Keratinocyte (primary cell): ENCODE results near the gene EGFLAM. TPM values are rescaled to one million over a fixed set of nuclear protein-coding genes. Genes with fewer than 3 reads are reported as not detected.

Experiments used
- DNase-seq: peaks from one replicate; pipeline ENCODE4 v3.0.0-alpha.2; 2011; ENCODE audit warnings: low read depth, missing footprints, low spot score
- FAIRE-seq: peaks from 2 replicates; lab custom pipeline; 2011; peaks lifted over from hg19 to GRCh38; lab: Jason Lieb, UNC
- H2AFZ ChIP-seq: 2 replicates; pipeline ENCODE4 v1.6.0; 2012; ENCODE audit warnings: low read length, control low read depth, inconsistent platforms; ENCODE audit not compliant: control insufficient read depth
- H3K27ac ChIP-seq: 2 replicates; pipeline ENCODE4 v1.5.1; 2011; ENCODE audit warnings: low read length; ENCODE audit not compliant: control insufficient read depth, insufficient read depth
- H3K27me3 ChIP-seq: 3 replicates; pipeline ENCODE4 v1.6.0; 2011; ENCODE audit warnings: low read length; ENCODE audit not compliant: control insufficient read depth, insufficient read depth; ENCODE audit errors: extremely low read depth
- H3K36me3 ChIP-seq, 2 experiments: 2 replicates in 1 of 2; 3 replicates in 1 of 2; pipeline ENCODE4 v1.5.1; 2011; ENCODE audit warnings: low read length in 2 of 2, mild to moderate bottlenecking in 1 of 2; ENCODE audit not compliant: control insufficient read depth in 2 of 2, insufficient read depth in 2 of 2; ENCODE audit errors: extremely low read depth in 1 of 2
- H3K4me1 ChIP-seq: 3 replicates; pipeline ENCODE4 v1.5.1; 2011; ENCODE audit warnings: low read length; ENCODE audit not compliant: control insufficient read depth, insufficient read depth; ENCODE audit errors: extremely low read depth
- H3K4me2 ChIP-seq: 3 replicates; pipeline ENCODE4 v1.6.0; 2011; ENCODE audit warnings: low read depth, low read length; ENCODE audit not compliant: control insufficient read depth, insufficient read depth; ENCODE audit errors: extremely low read depth
- H3K4me3 ChIP-seq, 3 experiments: fragments of 200-600 bp in 1 of 3; sonication (generic) in 1 of 3; 2 replicates in 2 of 3; 3 replicates in 1 of 3; pipeline ENCODE4 v1.5.1; 2011 to 2016; ENCODE audit warnings: low read length in 3 of 3, mild to moderate bottlenecking in 3 of 3, control low read depth in 2 of 3, inconsistent platforms in 1 of 3, low read depth in 1 of 3, mixed read lengths in 1 of 3, mixed run types in 1 of 3, moderate library complexity in 1 of 3; ENCODE audit not compliant: control insufficient read depth in 2 of 3, insufficient read depth in 2 of 3; ENCODE audit errors: extremely low read depth in 1 of 3
- H3K79me2 ChIP-seq: 2 replicates; pipeline ENCODE4 v1.6.0; 2012; ENCODE audit warnings: low read length; ENCODE audit not compliant: control insufficient read depth, insufficient read depth
- H3K9ac ChIP-seq: 3 replicates; pipeline ENCODE4 v1.6.0; 2011; ENCODE audit warnings: low read length; ENCODE audit not compliant: control insufficient read depth, insufficient read depth; ENCODE audit errors: extremely low read depth
- H3K9me1 ChIP-seq: 3 replicates; pipeline ENCODE4 v1.6.0; 2011; ENCODE audit warnings: low read length; ENCODE audit not compliant: control insufficient read depth, insufficient read depth; ENCODE audit errors: extremely low read depth
- H3K9me3 ChIP-seq: 2 replicates; pipeline ENCODE4 v1.5.1; 2012; ENCODE audit warnings: low read depth, low read length; ENCODE audit not compliant: control insufficient read depth
- H4K20me1 ChIP-seq: 3 replicates; pipeline ENCODE4 v1.6.0; 2011; ENCODE audit warnings: low read length; ENCODE audit not compliant: control insufficient read depth, insufficient read depth; ENCODE audit errors: extremely low read depth
- EZH2 ChIP-seq: IDR thresholded peaks from one replicate; pipeline ENCODE4 v1.6.1; 2012; ENCODE audit warnings: inconsistent platforms, mild to moderate bottlenecking, low read length, moderate library complexity
- dilution Hi-C: fragments of 300-500 bp; cut with MboI; formaldehyde crosslinking; loops from one replicate; pipeline ENCODE4 v1.7.0; 2020; ENCODE audit warnings: low sequenced_read_pairs; ENCODE audit not compliant: extremely low pct_ligation_motif_present
- polyA plus RNA-seq, 5 experiments: library from polyadenylated mRNA; depleted of rRNA in 3 of 5; stranded (reverse) in 3 of 5; stranded (forward) in 1 of 5; unstranded in 1 of 5; fragments of >200 nt; gene quantifications; 1 replicate in 1 of 5; 2 replicates in 3 of 5; 3 replicates in 1 of 5; pipeline versions ENCODE4 v1.2.1 to v1.2.3, GENCODE V29; 2011 to 2012; ENCODE audit warnings: missing spikeins in 2 of 5, low read depth in 1 of 5, low replicate concordance in 1 of 5
- TF ChIP-seq, protein P1 (sequence below), 3 experiments: IDR thresholded peaks in 1 of 3; conservative IDR thresholded peaks in 1 of 3; optimal IDR thresholded peaks in 1 of 3; 2 replicates in 2 of 3; 3 replicates in 1 of 3; pipeline versions ENCODE3 to v1.5.1; 2011; ENCODE audit warnings: low read length in 3 of 3, mild to moderate bottlenecking in 3 of 3, moderate library complexity in 2 of 3, control low read depth in 1 of 3, inconsistent platforms in 1 of 3; ENCODE audit not compliant: insufficient read depth in 2 of 3; ENCODE audit errors: extremely low read depth in 1 of 3

EGFLAM gene
- polyA plus RNA-seq, 1 donor (not counting 4 experiments of a cell fraction or from before 2014, with no cell fraction given): not detected

DNA sequence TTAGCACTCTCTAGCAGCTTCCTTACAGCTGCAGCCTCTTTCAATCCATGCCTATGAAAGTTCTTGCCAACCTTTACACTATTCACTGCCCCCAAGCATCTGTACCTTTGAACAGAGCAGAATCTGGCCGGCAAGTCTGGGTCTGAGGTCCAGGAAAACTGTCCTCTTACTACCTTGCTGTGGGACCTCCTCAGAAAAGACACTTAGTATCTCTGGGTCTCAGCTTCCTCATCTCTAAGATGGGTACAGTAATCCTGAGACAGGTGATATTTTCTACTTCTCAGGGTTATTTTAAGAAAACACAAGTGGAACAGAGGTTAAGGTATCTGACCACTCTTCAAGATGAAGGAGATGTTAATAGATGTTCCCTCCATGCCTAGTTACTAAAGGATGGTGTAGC is 120.2 kb downstream of the EGFLAM start:
- Histone ChIP-seq H3K4me3 (no peak overlapping the region), H3K27ac (no peak overlapping the region), H3K27me3 (peaks cover 12% of the 10 kb centered on the region), H3K4me2 (no peak overlapping the region), H3K36me3 (no peaks in the 10 kb centered on the region), H3K4me1 (no peaks in the 10 kb centered on the region), H3K9me3 (no peaks in the 10 kb centered on the region), H4K20me1 (no peaks in the 10 kb centered on the region), H3K79me2 (no peaks in the 10 kb centered on the region), H2AFZ (no peak overlapping the region), H3K9me1 (no peaks in the 10 kb centered on the region), H3K9ac (no peak overlapping the region)
- no peak for TF ChIP-seq EZH2
- TF ChIP-seq, protein P1, sequence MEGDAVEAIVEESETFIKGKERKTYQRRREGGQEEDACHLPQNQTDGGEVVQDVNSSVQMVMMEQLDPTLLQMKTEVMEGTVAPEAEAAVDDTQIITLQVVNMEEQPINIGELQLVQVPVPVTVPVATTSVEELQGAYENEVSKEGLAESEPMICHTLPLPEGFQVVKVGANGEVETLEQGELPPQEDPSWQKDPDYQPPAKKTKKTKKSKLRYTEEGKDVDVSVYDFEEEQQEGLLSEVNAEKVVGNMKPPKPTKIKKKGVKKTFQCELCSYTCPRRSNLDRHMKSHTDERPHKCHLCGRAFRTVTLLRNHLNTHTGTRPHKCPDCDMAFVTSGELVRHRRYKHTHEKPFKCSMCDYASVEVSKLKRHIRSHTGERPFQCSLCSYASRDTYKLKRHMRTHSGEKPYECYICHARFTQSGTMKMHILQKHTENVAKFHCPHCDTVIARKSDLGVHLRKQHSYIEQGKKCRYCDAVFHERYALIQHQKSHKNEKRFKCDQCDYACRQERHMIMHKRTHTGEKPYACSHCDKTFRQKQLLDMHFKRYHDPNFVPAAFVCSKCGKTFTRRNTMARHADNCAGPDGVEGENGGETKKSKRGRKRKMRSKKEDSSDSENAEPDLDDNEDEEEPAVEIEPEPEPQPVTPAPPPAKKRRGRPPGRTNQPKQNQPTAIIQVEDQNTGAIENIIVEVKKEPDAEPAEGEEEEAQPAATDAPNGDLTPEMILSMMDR (optimal IDR thresholded peaks at IDR 0.05 in 1 of 3, IDR thresholded peaks at IDR 0.05 in 1 of 3, conservative IDR thresholded peaks at IDR 0.05 in 1 of 3; ENCODE audit: extremely low read depth in 1 of 3, insufficient read depth in 2 of 3, low read length in 3 of 3): no peak
- dilution Hi-C loops: no loop called here
- FAIRE-seq (no peak), DNase-seq (no peak)

DNA sequence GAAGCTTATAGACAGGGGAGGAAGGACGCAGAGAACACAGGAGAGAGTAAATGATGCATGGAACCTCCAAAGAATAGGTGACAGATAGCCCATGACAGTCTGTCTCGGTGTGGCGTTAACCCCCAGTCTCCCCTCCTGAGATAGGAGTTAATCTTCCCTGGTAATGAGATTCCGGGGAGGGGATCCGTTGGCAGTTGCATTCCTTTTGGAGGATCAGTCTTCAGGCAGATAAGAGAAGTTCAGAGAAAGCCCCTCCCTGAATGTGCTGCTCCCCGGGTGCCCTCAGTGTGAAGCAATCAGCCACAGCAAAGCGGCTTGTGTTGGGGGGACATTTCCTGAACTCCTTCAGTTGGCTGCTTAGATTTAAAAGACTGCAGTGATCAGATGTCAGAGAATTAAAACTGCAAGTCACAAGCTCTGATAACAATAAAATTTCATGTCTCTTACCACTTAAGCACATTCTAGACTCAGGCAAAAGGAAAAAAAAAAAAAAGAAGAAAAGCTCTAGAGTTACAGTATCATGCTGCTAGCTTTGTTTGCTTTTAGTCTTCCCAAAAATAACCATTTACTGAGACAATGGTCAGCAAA is 121.1 kb downstream of the EGFLAM start:
- TF ChIP-seq, protein P1 (optimal IDR thresholded peaks at IDR 0.05 in 1 of 3, IDR thresholded peaks at IDR 0.05 in 1 of 3, conservative IDR thresholded peaks at IDR 0.05 in 1 of 3; ENCODE audit: extremely low read depth in 1 of 3, insufficient read depth in 2 of 3, low read length in 3 of 3): no peak
- no peak for TF ChIP-seq EZH2
- dilution Hi-C loops: no loop called here
- FAIRE-seq: no peak

More for the DNA sequence above, 121.1 kb downstream of the EGFLAM start:
- no peaks in the 10 kb centered on the region for H3K79me2 ChIP-seq
- no peaks in the 10 kb centered on the region for H3K4me1 ChIP-seq
- no peaks in the 10 kb centered on the region for H3K36me3 ChIP-seq
- no peak overlapping the region for H3K4me3 ChIP-seq
- DNase-seq: no peak
- H3K27me3 ChIP-seq: peaks cover 10% of the 10 kb centered on the region
- no peak overlapping the region for H3K27ac ChIP-seq
- no peaks in the 10 kb centered on the region for H3K9me1 ChIP-seq
- no peak overlapping the region for H3K4me2 ChIP-seq
- no peak overlapping the region for H2AFZ ChIP-seq
- H4K20me1 ChIP-seq: no peaks in the 10 kb centered on the region
- no peaks in the 10 kb centered on the region for H3K9me3 ChIP-seq
- H3K9ac ChIP-seq: no peak overlapping the region
